ENCODE results near the gene PSME2.

PSME2 gene

GRCh38 chr14:24130717-24131548 lies 15.5 kb downstream of the PSME2 start:
- no peak for DNase-seq (ENCODE audit: low read depth)
- no peak for TF ChIP-seq CTCF (IDR thresholded peaks at IDR 0.05; ENCODE audit: control insufficient read depth, insufficient read depth, low read depth, low read length, missing control alignments)
- H3K4me3 ChIP-seq (ENCODE audit: control insufficient read depth, low read depth, low read length): no peak overlapping the region

- DNase-seq (ENCODE audit: low read depth): no peak
- TF ChIP-seq CTCF (IDR thresholded peaks at IDR 0.05; ENCODE audit: control insufficient read depth, insufficient read depth, low read depth, low read length, missing control alignments): no peak
- H3K4me3 ChIP-seq (ENCODE audit: control insufficient read depth, low read depth, low read length): no peak within 1 kb of the TSS
Measured at GRCh38 chr14:24130380-24130716, 16.1 kb downstream of the PSME2 start, which contains the start of gene FITM1. Gene FITM1, plus strand, starts transcription at chr14:24130659. Its CDS starts 905 bp downstream, at chr14:24131564.

- TF ChIP-seq CTCF (IDR thresholded peaks at IDR 0.05; ENCODE audit: control insufficient read depth, insufficient read depth, low read depth, low read length, missing control alignments): no peak
- DNase-seq (ENCODE audit: low read depth): no peak
- H3K4me3 ChIP-seq (ENCODE audit: control insufficient read depth, low read depth, low read length): no peak overlapping the region
Measured at GRCh38 chr14:24129410-24129998, 16.9 kb downstream of the PSME2 start.

- H3K4me3 ChIP-seq (ENCODE audit: control insufficient read depth, low read depth, low read length): no peak overlapping the region
- DNase-seq (ENCODE audit: low read depth): no peak
- no peak for TF ChIP-seq CTCF (IDR thresholded peaks at IDR 0.05; ENCODE audit: control insufficient read depth, insufficient read depth, low read depth, low read length, missing control alignments)
Measured at GRCh38 chr14:24127673-24128072, 18.7 kb downstream of the PSME2 start.

- H3K4me3 ChIP-seq (ENCODE audit: control insufficient read depth, low read depth, low read length): no peak overlapping the region
- no peak for DNase-seq (ENCODE audit: low read depth)
- no peak for TF ChIP-seq CTCF (IDR thresholded peaks at IDR 0.05; ENCODE audit: control insufficient read depth, insufficient read depth, low read depth, low read length, missing control alignments)
Measured at GRCh38 chr14:24126939-24127338, 19.5 kb downstream of the PSME2 start.

- DNase-seq (ENCODE audit: low read depth): no peak
- no peak for TF ChIP-seq CTCF (IDR thresholded peaks at IDR 0.05; ENCODE audit: control insufficient read depth, insufficient read depth, low read depth, low read length, missing control alignments)
- H3K4me3 ChIP-seq (ENCODE audit: control insufficient read depth, low read depth, low read length): no peak overlapping the region
Measured at GRCh38 chr14:24123424-24124417, 22.7 kb downstream of the PSME2 start.

Data from AG09309 (cell line).